GM12878 (cell line): ENCODE results near the gene SAPCD2. TPM values are rescaled to one million over a fixed set of nuclear protein-coding genes. Genes with fewer than 3 reads are reported as not detected.

Source experiments
- ATAC-seq: fragments of 200-7000 bp; cut with Tn5 transposase; 3 replicates; pipeline ENCODE4 v1.9.1; 2020; ENCODE audit warnings: mild to moderate bottlenecking, moderate library complexity
- BruUV-seq: library from RNA; stranded (reverse); fragments of 400-500 nt; replicated peaks from 2 replicates; lab custom pipeline; 2021; lab: Mats Ljungman, UMichigan
- CTCF ChIA-PET: fragments of 300-600 bp; sonication (Branson Sonifier 250); formaldehyde crosslinking; extraction: SDS; loops from one replicate; lab custom pipeline; 2021; ENCODE audit warnings: inconsistent platforms; lab: Yijun Ruan, JAX
- POLR2A ChIA-PET: fragments of 350-600 bp; formaldehyde crosslinking; extraction: SDS; loops from one replicate; lab custom pipeline; 2021; ENCODE audit warnings: inconsistent platforms; lab: Charles Lee
- RAD21 ChIA-PET: fragments of 300-600 bp; sonication (Branson Sonifier 250); formaldehyde crosslinking; loops from one replicate; lab custom pipeline; 2023; ENCODE audit warnings: antibody characterized with exemption; ENCODE audit not compliant: unreplicated experiment; lab: Charles Lee
- SMC1A ChIA-PET: fragments of 300-600 bp; sonication (Branson Sonifier 250); formaldehyde crosslinking; loops from one replicate; lab custom pipeline; 2023; ENCODE audit not compliant: unreplicated experiment, uncharacterized antibody; lab: Charles Lee
- DNase-seq: peaks from one replicate; pipeline ENCODE4 v3.0.0-alpha.2; 2011; ENCODE audit warnings: low read depth, low spot score
- FAIRE-seq: peaks from 3 replicates; lab custom pipeline; 2011; peaks lifted over from hg19 to GRCh38; lab: Jason Lieb, UNC
- H2AFZ ChIP-seq: 2 replicates; pipeline ENCODE4 v1.6.0; 2011; ENCODE audit warnings: low read depth, low read length, control low read depth; ENCODE audit not compliant: control insufficient read depth
- H3K27ac ChIP-seq: 2 replicates; pipeline ENCODE4 v1.5.1; 2011; ENCODE audit warnings: control low read depth; ENCODE audit not compliant: control insufficient read depth, insufficient read depth
- H3K27me3 ChIP-seq, 2 experiments: replicated peaks in 1 of 2; 2 replicates each; pipeline versions ENCODE4 v1.6.0 to v1.6.1; 2011; ENCODE audit warnings: low read length in 1 of 2; ENCODE audit not compliant: control insufficient read depth in 2 of 2, insufficient read depth in 2 of 2
- H3K36me3 ChIP-seq, 2 experiments: 2 replicates each; pipeline ENCODE4 v1.5.1; 2011; ENCODE audit warnings: low read length in 1 of 2; ENCODE audit not compliant: control insufficient read depth in 2 of 2, insufficient read depth in 2 of 2
- H3K4me1 ChIP-seq: 2 replicates; pipeline ENCODE4 v1.6.1; 2011; ENCODE audit warnings: mild to moderate bottlenecking, low read length, moderate library complexity, mixed read lengths; ENCODE audit not compliant: control insufficient read depth, insufficient read depth
- H3K4me2 ChIP-seq: 2 replicates; pipeline ENCODE4 v1.6.0; 2011; ENCODE audit warnings: control low read depth; ENCODE audit not compliant: control insufficient read depth, insufficient read depth
- H3K4me3 ChIP-seq: fragments of 200-600 bp; sonication (generic); 2 replicates; pipeline ENCODE4 v1.5.1; 2016
- H3K79me2 ChIP-seq: 2 replicates; pipeline ENCODE4 v1.6.0; 2011; ENCODE audit warnings: low read length; ENCODE audit not compliant: control insufficient read depth, insufficient read depth
- H3K9ac ChIP-seq: 2 replicates; pipeline ENCODE4 v1.8.0; 2011; ENCODE audit warnings: low read length, control low read depth, mixed read lengths; ENCODE audit not compliant: control insufficient read depth, insufficient read depth
- H3K9me3 ChIP-seq: replicated peaks from 3 replicates; pipeline ENCODE4 v1.5.1; 2011; ENCODE audit warnings: mild to moderate bottlenecking, low read length; ENCODE audit not compliant: control insufficient read depth, insufficient read depth
- H4K20me1 ChIP-seq: 2 replicates; pipeline ENCODE4 v1.6.0; 2011; ENCODE audit not compliant: control insufficient read depth, insufficient read depth
- BCL11A ChIP-seq: IDR thresholded peaks from 2 replicates; pipeline ENCODE4 v1.6.1; 2011; ENCODE audit warnings: low read depth, low read length
- BRCA1 ChIP-seq: IDR thresholded peaks from 2 replicates; pipeline ENCODE4 v1.6.1; 2011; ENCODE audit warnings: low read depth, low read length, improper control_type of control experiment
- JUNB ChIP-seq: IDR thresholded peaks from 2 replicates; pipeline ENCODE4 v1.6.1; 2016; ENCODE audit warnings: antibody characterized with exemption, mild to moderate bottlenecking
- MEF2B ChIP-seq: fragments of 450-650 bp; IDR thresholded peaks from 2 replicates; pipeline ENCODE4 v1.6.1; 2018; ENCODE audit warnings: mild to moderate bottlenecking, moderate library complexity; ENCODE audit not compliant: partially characterized antibody, poor library complexity, severe bottlenecking
- MXI1 ChIP-seq: fragments of 150-350 bp; IDR thresholded peaks from 2 replicates; pipeline ENCODE4 v1.6.1; 2011; ENCODE audit warnings: low read depth, mild to moderate bottlenecking, inconsistent platforms, low read length, improper control_type of control experiment
- NR2C2 ChIP-seq: IDR thresholded peaks from 2 replicates; pipeline ENCODE4 v1.6.1; 2011; ENCODE audit warnings: borderline replicate concordance, low read depth; ENCODE audit not compliant: control insufficient read depth, insufficient read length
- NR2F1 ChIP-seq: fragments of 450-650 bp; conservative IDR thresholded peaks from 2 replicates; pipeline ENCODE4 v1.6.1; 2017; ENCODE audit warnings: mild to moderate bottlenecking
- POLR2A ChIP-seq: IDR thresholded peaks from 2 replicates; pipeline ENCODE4 v1.6.1; 2011; ENCODE audit warnings: low read depth, mild to moderate bottlenecking, low read length
- RBBP5 ChIP-seq: fragments of 200-600 bp; sonication (generic); conservative IDR thresholded peaks from 2 replicates; pipeline ENCODE4 v1.6.1; 2016
- RFX5 ChIP-seq: IDR thresholded peaks from 2 replicates; pipeline ENCODE4 v1.6.1; 2011; ENCODE audit warnings: low read depth, low read length, improper control_type of control experiment
- SPI1 ChIP-seq: IDR thresholded peaks from 2 replicates; pipeline ENCODE4 v1.6.1; 2011; ENCODE audit warnings: low read depth, mild to moderate bottlenecking, low read length, moderate library complexity, borderline replicate concordance; ENCODE audit not compliant: insufficient read depth
- SREBF1 ChIP-seq: IDR thresholded peaks from 2 replicates; pipeline ENCODE4 v1.6.1; 2012; ENCODE audit warnings: mild to moderate bottlenecking, low read length
- WGBS: methylation state at CpG from one replicate; pipeline ENCODE4 v1.1.6; 2016; ENCODE audit warnings: low lambda C conversion rate; ENCODE audit not compliant: insufficient replicate concordance, insufficient coverage; ENCODE audit errors: missing lambda C conversion rate; 5-methylcytosine and 5-hydroxymethylcytosine counted together
- in situ Hi-C: fragments of 300-500 bp; cut with MboI; formaldehyde crosslinking; loops from 9 replicates; pipeline ENCODE4 v1.14.3; 2018; ENCODE audit warnings: mixed read lengths
- intact Hi-C: fragments of 100-400 bp; cut with micrococcal nuclease; formaldehyde crosslinking; loops from one replicate; pipeline ENCODE4 v1.14.2; 2022; ENCODE audit not compliant: unreplicated experiment
- polyA plus RNA-seq, 11 experiments: library from polyadenylated mRNA; depleted of rRNA in 4 of 11; unstranded in 6 of 11; stranded (reverse) in 5 of 11; fragments of >200 nt; fragmentation: Nextera tagmentation in 4 of 11; fragmentation: Illumina TruSeq in 1 of 11; extraction: Ambion mirVana in 4 of 11; extraction: Trizol in 1 of 11; gene quantifications; 1 replicate in 1 of 11; 2 replicates in 10 of 11; pipeline versions ENCODE4 v1.2.1 to v1.2.3, GENCODE V29; 2011 to 2016; ENCODE audit warnings: inconsistent platforms in 2 of 11, missing spikeins in 2 of 11, low read depth in 1 of 11
- total RNA-seq, 4 experiments: library from RNA; depleted of rRNA in 3 of 4; stranded (reverse); fragments of >200 nt in 3 of 4; fragmentation: Illumina TruSeq in 1 of 4; extraction: Trizol in 1 of 4; gene quantifications; 2 replicates each; pipeline versions ENCODE4 v1.2.1 to v1.2.3, GENCODE V29; 2013 to 2021

SAPCD2 gene
- total and polyA plus RNA-seq, 10 of the 15 experiments (the other 5 are each of a cell fraction or from before 2014, with no cell fraction given) = 1.6 to 35.2 (median 7.2) TPM

DNA sequence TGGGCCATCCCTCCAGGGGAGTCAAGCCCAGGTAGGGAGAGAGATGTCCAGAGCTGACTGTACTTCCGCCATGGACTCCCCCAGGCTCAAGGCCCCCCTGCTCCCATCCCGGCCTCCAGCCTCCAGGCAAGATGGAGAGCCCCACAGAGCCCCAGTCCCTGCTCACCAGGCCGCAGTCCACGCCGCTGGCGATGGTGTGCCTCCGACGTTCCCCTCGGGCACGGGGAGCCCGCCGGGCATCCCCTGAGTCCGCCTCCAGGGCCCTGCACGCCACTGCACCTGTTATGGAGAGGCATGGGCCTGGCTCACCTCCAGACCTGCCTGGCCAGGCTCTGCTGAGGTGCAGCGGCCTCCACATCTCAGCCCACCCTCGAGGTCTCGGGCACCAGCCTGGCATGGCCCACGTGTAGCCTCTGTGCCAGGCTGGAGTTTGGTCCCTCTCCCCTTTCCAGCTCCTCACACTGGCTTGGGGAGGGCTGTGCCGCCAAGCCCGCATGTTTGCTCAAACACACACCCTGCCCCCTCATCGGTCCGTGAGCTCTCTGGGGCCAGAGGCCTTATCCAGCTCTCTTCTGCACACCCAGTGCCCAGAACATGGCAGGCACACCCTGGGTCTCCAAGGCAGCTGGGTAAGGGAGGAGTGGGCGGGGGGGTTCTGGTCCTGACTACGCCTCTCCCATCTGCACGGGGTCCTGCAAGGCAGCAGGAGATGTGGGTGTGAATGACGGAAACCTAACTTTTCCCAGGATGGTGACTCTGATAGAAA, 4.1 kb downstream of the SAPCD2 start:
- ChIA-PET SMC1A (interaction anchor here (1.5 to 7.2 kb wide), 4 partner anchors 20 to 118 kb away, joined by 5 to 30 read pairs (median 10); partner anchors contain the start of gene MAN1B1), CTCF (interaction anchor here (0.6 to 7.9 kb wide), 17 partner anchors 9 to 324 kb away, joined by 3 to 81 read pairs (median 5); partner anchors contain the start of genes AJM1, MAN1B1 and NPDC1), POLR2A (interaction anchor here (1.3 to 2.5 kb wide), 2 partner anchors 22 to 84 kb away, joined by 7 to 13 read pairs; no protein-coding TSS in a partner anchor), RAD21 (interaction anchor here (2.2 to 2.9 kb wide), 2 partner anchors 21 to 37 kb away, joined by 15 to 19 read pairs; partner anchors contain the start of gene MAN1B1)
- FAIRE-seq (no peak), DNase-seq (no peak), ATAC-seq (no peak)
- Histone ChIP-seq H4K20me1 (no peaks in the 10 kb centered on the region), H3K4me3 (no peak overlapping the region), H3K27me3 (no peaks in the 10 kb centered on the region), H2AFZ (no peak overlapping the region), H3K4me1 (peaks cover 24% of the 10 kb centered on the region), H3K4me2 (no peak overlapping the region), H3K9me3 (no peaks in the 10 kb centered on the region), H3K79me2 (peaks cover 7% of the 10 kb centered on the region), H3K27ac (no peak overlapping the region), H3K9ac (no peak overlapping the region), H3K36me3 (no peaks in the 10 kb centered on the region; a peak in 2 of 4 replicates)
- intact Hi-C loops (loop anchor here (5.0 kb wide), 1 partner anchor 51 kb away; no protein-coding TSS in a partner anchor), in situ Hi-C loops (no loop called here)
- 79% methylated on average over 26 of the region's 26 CpGs for WGBS
- no peak for TF ChIP-seq BRCA1
- TF ChIP-seq MEF2B = no peak
- BruUV-seq = no TSS peak

DNA sequence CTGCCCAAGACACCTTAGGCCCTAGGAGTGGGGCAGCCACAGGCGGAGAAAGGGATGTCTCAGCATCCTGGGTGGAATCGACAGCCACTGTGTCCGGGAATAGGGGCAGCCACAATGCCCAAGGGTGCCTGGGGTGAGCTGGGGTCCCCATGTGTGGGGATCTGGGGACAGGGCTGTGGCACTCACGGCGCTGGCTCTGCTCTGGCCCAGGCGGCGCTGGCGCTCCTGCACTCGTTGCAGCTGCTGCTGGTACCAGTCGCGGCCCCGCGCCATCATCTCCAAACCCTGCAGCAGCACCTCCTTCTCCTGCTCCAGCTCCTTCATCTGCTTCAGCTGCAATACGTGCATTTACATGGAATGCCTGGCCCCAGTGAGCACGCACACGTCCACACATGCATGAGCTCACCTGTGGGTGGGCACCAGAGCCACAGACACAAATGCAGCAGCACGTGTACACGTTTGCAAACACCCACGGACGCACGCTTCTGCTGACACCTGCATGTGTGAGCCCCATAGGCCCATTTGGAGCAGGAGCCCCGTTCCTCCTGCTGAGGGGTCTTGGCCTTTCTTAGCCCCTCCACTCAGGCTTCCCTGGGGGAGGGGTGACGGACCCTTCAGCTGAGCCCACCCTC, 4.9 kb downstream of the SAPCD2 start:
- ChIA-PET RAD21 (interaction anchor here (3.1 kb wide), 1 partner anchor 19 kb away, joined by 18 read pairs; the partner anchor contains the start of gene NPDC1), POLR2A (interaction anchor here (2.5 kb wide), 1 partner anchor 85 kb away, joined by 13 read pairs; no protein-coding TSS in a partner anchor), SMC1A (interaction anchor here (1.5 kb wide), 1 partner anchor 19 kb away, joined by 5 read pairs; no protein-coding TSS in a partner anchor), CTCF (interaction anchor here (0.6 to 7.9 kb wide), 8 partner anchors 17 to 279 kb away, joined by 3 to 81 read pairs (median 6); partner anchors contain the start of genes MAN1B1 and NPDC1)
- no peak overlapping the region for H3K9ac ChIP-seq
- peaks cover 7% of the 10 kb centered on the region for H3K79me2 ChIP-seq
- WGBS = 84% methylated on average over 15 of the region's 23 CpGs
- H3K27me3 ChIP-seq = no peaks in the 10 kb centered on the region
- H4K20me1 ChIP-seq = no peaks in the 10 kb centered on the region
- H2AFZ ChIP-seq = no peak overlapping the region
- intact Hi-C loops (loop anchor here (5.0 kb wide), 1 partner anchor 52 kb away; no protein-coding TSS in a partner anchor), in situ Hi-C loops (no loop called here)
- H3K36me3 ChIP-seq = no peaks in the 10 kb centered on the region; a peak in 2 of 4 replicates
- FAIRE-seq (no peak), DNase-seq (no peak), ATAC-seq (no peak)
- H3K4me2 ChIP-seq = no peak overlapping the region
- no peak overlapping the region for H3K27ac ChIP-seq
- TF ChIP-seq RBBP5 = no peak
- TF ChIP-seq NR2F1 = no peak
- no peak for TF ChIP-seq BCL11A
- no peak for TF ChIP-seq SREBF1
- no peak for TF ChIP-seq SPI1
- TF ChIP-seq NR2C2 = no peak
- no peak for TF ChIP-seq JUNB
- no peak for TF ChIP-seq RFX5
- no peak for TF ChIP-seq MXI1
- TF ChIP-seq POLR2A = no peak
- BruUV-seq = no TSS peak
- no peaks in the 10 kb centered on the region for H3K9me3 ChIP-seq
- peaks cover 18% of the 10 kb centered on the region for H3K4me1 ChIP-seq
- no peak overlapping the region for H3K4me3 ChIP-seq
